DND-41 (cell line): ENCODE measurements around the gene POMGNT1.
"Not testable (repeated sequence)": the region's sequence is repeated elsewhere in the genome, so short reads cannot be mapped to it uniquely, and the experiment has no call there.

Source experiments
- ATAC-seq: fragments of 200-7000 bp; cut with Tn5 transposase; 3 replicates; pipeline ENCODE4 v1.9.1; 2021; ENCODE audit warnings: low read depth; ENCODE audit not compliant: insufficient read depth
- DNase-seq: peaks from one replicate; pipeline ENCODE4 v3.0.0-alpha.2; 2020
- H2AFZ ChIP-seq: 2 replicates; pipeline ENCODE4 v1.6.0; 2012; ENCODE audit warnings: low read depth, low read length
- H3K27ac ChIP-seq: 2 replicates; pipeline ENCODE4 v1.5.1; 2012; ENCODE audit warnings: low read length, inconsistent platforms
- H3K27me3 ChIP-seq: fragments of 200-600 bp; sonication (generic); 2 replicates; pipeline ENCODE4 v1.6.0; 2012; ENCODE audit warnings: low read length, mild to moderate bottlenecking, inconsistent platforms; ENCODE audit not compliant: insufficient read depth, poor library complexity
- H3K36me3 ChIP-seq: 2 replicates; pipeline ENCODE4 v1.5.1; 2012; ENCODE audit warnings: low read length, inconsistent platforms; ENCODE audit not compliant: insufficient read depth
- H3K4me1 ChIP-seq: 2 replicates; pipeline ENCODE4 v1.5.1; 2012; ENCODE audit warnings: mild to moderate bottlenecking, low read length; ENCODE audit not compliant: insufficient read depth
- H3K4me2 ChIP-seq: 2 replicates; pipeline ENCODE4 v1.6.0; 2012; ENCODE audit warnings: mild to moderate bottlenecking, moderate library complexity, low read length, inconsistent platforms; ENCODE audit not compliant: insufficient read depth
- H3K4me3 ChIP-seq, 2 experiments: fragments of 200-600 bp in 1 of 2; shearing (Covaris generic) in 1 of 2; 2 replicates each; pipeline ENCODE4 v1.5.1; 2012 to 2016; ENCODE audit warnings: inconsistent platforms in 2 of 2, low read length in 2 of 2, mild to moderate bottlenecking in 2 of 2, low read depth in 1 of 2, moderate library complexity in 1 of 2
- H3K79me2 ChIP-seq: 2 replicates; pipeline ENCODE4 v1.6.0; 2012; ENCODE audit warnings: low read length, inconsistent platforms; ENCODE audit not compliant: insufficient read depth
- H3K9ac ChIP-seq: 2 replicates; pipeline ENCODE4 v1.6.0; 2012; ENCODE audit warnings: low read depth, mild to moderate bottlenecking, inconsistent platforms, low read length, moderate library complexity
- H3K9me3 ChIP-seq: 2 replicates; pipeline ENCODE4 v1.5.1; 2012; ENCODE audit warnings: low read length, moderate library complexity, mild to moderate bottlenecking, inconsistent platforms; ENCODE audit not compliant: insufficient read depth, severe bottlenecking
- H4K20me1 ChIP-seq: 2 replicates; pipeline ENCODE4 v1.6.0; 2012; ENCODE audit warnings: low read length; ENCODE audit not compliant: insufficient read depth
- CTCF ChIP-seq: IDR thresholded peaks from 2 replicates; pipeline ENCODE4 v1.5.1; 2012; ENCODE audit warnings: borderline replicate concordance, low read length, moderate library complexity, mild to moderate bottlenecking; ENCODE audit not compliant: poor library complexity, severe bottlenecking; ENCODE audit errors: extremely low read depth
- EZH2 ChIP-seq: IDR thresholded peaks from 3 replicates; pipeline ENCODE4 v1.6.1; 2012; ENCODE audit warnings: borderline replicate concordance, low read depth, mild to moderate bottlenecking, moderate library complexity, low read length, inconsistent platforms; ENCODE audit not compliant: severe bottlenecking

POMGNT1 gene

GRCh38 chr1:46244656-46245371, 46.6 kb upstream of the POMGNT1 start:
- Histone ChIP-seq H3K79me2 (peaks cover 26% of the 10 kb centered on the region), H2AFZ (peak overlapping the region; percentile 23), H3K27ac (no peak overlapping the region), H3K9me3 (no peaks in the 10 kb centered on the region), H3K36me3 (peaks cover 16% of the 10 kb centered on the region), H3K4me2 (no peak overlapping the region), H3K27me3 (no peaks in the 10 kb centered on the region), H4K20me1 (peaks cover 16% of the 10 kb centered on the region; the same call in 1 of the 2 replicates), H3K4me1 (peaks cover 30% of the 10 kb centered on the region), H3K4me3 (no peak overlapping the region), H3K9ac (no peak overlapping the region)
- peak; percentile 57 for TF ChIP-seq CTCF
- no peak for TF ChIP-seq EZH2
- ATAC-seq = no peak
- peak; percentile 35 for DNase-seq

DNA sequence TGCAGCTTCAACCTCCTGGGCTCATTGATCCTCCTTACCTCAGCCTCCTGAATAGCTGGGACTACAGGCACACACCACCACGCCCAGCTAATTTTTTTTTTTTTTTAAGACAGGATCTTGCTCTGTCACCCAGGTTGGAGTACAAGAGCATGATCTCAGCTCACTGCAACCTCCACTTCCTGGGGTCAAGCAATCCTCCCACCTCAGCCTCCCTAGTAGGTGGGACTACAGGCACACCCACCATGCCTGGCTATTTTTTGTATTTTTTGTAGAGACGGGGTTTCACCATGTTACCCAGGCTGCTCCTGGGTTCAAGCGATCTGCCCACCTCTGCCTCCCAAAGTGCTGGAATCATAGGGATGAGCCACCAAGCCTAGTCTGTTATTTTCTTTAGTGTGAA, 45.6 kb upstream of the POMGNT1 start:
- DNase-seq, H3K27me3 ChIP-seq, H4K20me1 ChIP-seq, H2AFZ ChIP-seq, H3K36me3 ChIP-seq, H3K9ac ChIP-seq, H3K4me2 ChIP-seq, H3K9me3 ChIP-seq, ATAC-seq, H3K27ac ChIP-seq, H3K4me3 ChIP-seq: not testable (repeated sequence)
- Histone ChIP-seq H3K79me2 (peaks cover 16% of the 10 kb centered on the region), H3K4me1 (peaks cover 20% of the 10 kb centered on the region)

GRCh38 chr1:46242918-46243317, 44.7 kb upstream of the POMGNT1 start:
- TF ChIP-seq EZH2 (no peak), CTCF (no peak)
- no peaks in the 10 kb centered on the region for H3K27me3 ChIP-seq
- H3K4me1 ChIP-seq = peaks cover 13% of the 10 kb centered on the region
- peaks cover 7% of the 10 kb centered on the region for H3K79me2 ChIP-seq
- DNase-seq = no peak
- H4K20me1 ChIP-seq = no peaks in the 10 kb centered on the region
- ATAC-seq = no peak
- H3K27ac ChIP-seq = no peak overlapping the region
- H3K9ac ChIP-seq = no peak overlapping the region
- no peaks in the 10 kb centered on the region; the same call in 1 of the 2 replicates for H3K36me3 ChIP-seq
- H3K9me3 ChIP-seq = no peaks in the 10 kb centered on the region
- H3K4me2 ChIP-seq = no peak overlapping the region
- no peak overlapping the region for H2AFZ ChIP-seq
- no peak overlapping the region for H3K4me3 ChIP-seq

DNA sequence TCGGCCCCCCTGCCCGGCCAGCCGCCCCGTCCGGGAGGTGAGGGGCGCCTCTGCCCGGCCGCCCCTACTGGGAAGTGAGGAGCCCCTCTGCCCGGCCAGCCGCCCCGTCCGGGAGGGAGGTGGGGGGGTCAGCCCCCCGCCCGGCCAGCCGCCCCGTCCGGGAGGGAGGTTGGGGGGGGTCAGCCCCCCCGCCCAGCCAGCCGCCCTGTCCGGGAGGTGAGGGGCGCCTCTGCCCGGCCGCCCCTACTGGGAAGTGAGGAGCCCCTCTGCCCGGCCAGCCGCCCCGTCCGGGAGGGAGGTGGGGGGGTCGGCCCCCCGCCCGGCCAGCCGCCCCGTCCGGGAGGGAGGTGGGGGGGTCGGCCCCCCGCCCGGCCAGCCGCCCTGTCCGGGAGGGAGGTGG, 43.5 kb upstream of the POMGNT1 start:
- H3K4me1 ChIP-seq = peaks cover 12% of the 10 kb centered on the region
- not testable (repeated sequence) for DNase-seq, H3K27ac ChIP-seq, ATAC-seq, H3K9ac ChIP-seq, H3K79me2 ChIP-seq, H3K4me3 ChIP-seq, H2AFZ ChIP-seq, H3K9me3 ChIP-seq, H3K27me3 ChIP-seq, H3K36me3 ChIP-seq, H3K4me2 ChIP-seq, H4K20me1 ChIP-seq

GRCh38 chr1:46238865-46239264, 40.6 kb upstream of the POMGNT1 start:
- H2AFZ ChIP-seq, H3K27ac ChIP-seq, H4K20me1 ChIP-seq, H3K27me3 ChIP-seq, H3K79me2 ChIP-seq, ATAC-seq, DNase-seq, H3K9ac ChIP-seq, H3K4me2 ChIP-seq, H3K36me3 ChIP-seq, H3K4me3 ChIP-seq, H3K4me1 ChIP-seq, H3K9me3 ChIP-seq: not testable (repeated sequence)
